Breast epithelium (tissue), 3 donors: Measurements from ENCODE around the gene PLET1.

Source experiments
- POLR2A ChIP-seq: fragments of 450-650 bp; IDR thresholded peaks from one replicate; pipeline ENCODE4 v1.6.1; 2016; ENCODE audit warnings: antibody characterized with exemption, mild to moderate bottlenecking, moderate library complexity
- TF ChIP-seq, protein P1 (sequence below), 3 donors: fragments of 450-650 bp; IDR thresholded peaks; one replicate each; pipeline ENCODE4 v1.5.1; 2016 to 2017; ENCODE audit warnings: antibody characterized with exemption in 3 of 3, mild to moderate bottlenecking in 3 of 3, moderate library complexity in 3 of 3

DNA sequence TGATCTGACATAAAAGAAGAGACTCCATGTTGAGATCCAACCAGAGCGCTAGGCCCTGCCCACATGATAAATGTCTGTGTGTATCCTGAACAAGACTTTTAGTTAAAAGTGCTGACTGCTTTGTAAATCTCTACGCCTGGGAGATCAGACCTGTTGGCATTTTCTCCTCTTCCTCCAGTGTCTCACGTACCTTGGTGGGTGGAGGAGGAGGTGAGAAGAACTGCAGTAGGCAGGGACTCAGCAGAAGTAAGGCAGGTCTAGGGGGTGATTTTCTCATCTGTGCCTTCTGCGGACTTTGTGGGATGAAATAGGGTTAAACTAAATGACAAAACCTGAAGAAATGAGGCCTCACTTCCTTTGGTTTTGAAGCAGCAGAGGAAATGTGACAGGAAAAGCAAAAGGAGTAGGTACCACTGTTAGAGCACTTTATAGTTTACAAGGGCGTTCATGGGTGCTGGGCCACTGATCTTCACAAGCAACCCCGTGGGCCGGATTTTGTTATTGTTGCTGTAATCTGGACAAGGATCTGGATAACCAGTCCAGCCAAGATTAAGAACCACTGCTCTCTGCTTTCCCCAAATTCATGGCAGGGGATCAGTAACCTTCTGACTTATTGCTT lies 36.7 kb upstream of the PLET1 start:
- TF ChIP-seq, protein P1, sequence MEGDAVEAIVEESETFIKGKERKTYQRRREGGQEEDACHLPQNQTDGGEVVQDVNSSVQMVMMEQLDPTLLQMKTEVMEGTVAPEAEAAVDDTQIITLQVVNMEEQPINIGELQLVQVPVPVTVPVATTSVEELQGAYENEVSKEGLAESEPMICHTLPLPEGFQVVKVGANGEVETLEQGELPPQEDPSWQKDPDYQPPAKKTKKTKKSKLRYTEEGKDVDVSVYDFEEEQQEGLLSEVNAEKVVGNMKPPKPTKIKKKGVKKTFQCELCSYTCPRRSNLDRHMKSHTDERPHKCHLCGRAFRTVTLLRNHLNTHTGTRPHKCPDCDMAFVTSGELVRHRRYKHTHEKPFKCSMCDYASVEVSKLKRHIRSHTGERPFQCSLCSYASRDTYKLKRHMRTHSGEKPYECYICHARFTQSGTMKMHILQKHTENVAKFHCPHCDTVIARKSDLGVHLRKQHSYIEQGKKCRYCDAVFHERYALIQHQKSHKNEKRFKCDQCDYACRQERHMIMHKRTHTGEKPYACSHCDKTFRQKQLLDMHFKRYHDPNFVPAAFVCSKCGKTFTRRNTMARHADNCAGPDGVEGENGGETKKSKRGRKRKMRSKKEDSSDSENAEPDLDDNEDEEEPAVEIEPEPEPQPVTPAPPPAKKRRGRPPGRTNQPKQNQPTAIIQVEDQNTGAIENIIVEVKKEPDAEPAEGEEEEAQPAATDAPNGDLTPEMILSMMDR (IDR thresholded peaks at IDR 0.05): no peak
- no peak for TF ChIP-seq POLR2A
